ENCODE results near the gene PRUNE2.
A peak's percentile ranks its signal among the peaks of the same experiment; 100 is the strongest.
"Not testable (repeated sequence)": the region's sequence is repeated elsewhere in the genome, so short reads cannot be mapped to it uniquely, and the experiment has no call there.

Gene PRUNE2, protein sequence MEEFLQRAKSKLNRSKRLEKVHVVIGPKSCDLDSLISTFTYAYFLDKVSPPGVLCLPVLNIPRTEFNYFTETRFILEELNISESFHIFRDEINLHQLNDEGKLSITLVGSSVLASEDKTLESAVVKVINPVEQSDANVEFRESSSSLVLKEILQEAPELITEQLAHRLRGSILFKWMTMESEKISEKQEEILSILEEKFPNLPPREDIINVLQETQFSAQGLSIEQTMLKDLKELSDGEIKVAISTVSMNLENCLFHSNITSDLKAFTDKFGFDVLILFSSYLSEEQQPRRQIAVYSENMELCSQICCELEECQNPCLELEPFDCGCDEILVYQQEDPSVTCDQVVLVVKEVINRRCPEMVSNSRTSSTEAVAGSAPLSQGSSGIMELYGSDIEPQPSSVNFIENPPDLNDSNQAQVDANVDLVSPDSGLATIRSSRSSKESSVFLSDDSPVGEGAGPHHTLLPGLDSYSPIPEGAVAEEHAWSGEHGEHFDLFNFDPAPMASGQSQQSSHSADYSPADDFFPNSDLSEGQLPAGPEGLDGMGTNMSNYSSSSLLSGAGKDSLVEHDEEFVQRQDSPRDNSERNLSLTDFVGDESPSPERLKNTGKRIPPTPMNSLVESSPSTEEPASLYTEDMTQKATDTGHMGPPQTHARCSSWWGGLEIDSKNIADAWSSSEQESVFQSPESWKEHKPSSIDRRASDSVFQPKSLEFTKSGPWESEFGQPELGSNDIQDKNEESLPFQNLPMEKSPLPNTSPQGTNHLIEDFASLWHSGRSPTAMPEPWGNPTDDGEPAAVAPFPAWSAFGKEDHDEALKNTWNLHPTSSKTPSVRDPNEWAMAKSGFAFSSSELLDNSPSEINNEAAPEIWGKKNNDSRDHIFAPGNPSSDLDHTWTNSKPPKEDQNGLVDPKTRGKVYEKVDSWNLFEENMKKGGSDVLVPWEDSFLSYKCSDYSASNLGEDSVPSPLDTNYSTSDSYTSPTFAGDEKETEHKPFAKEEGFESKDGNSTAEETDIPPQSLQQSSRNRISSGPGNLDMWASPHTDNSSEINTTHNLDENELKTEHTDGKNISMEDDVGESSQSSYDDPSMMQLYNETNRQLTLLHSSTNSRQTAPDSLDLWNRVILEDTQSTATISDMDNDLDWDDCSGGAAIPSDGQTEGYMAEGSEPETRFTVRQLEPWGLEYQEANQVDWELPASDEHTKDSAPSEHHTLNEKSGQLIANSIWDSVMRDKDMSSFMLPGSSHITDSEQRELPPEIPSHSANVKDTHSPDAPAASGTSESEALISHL (N-terminal part only)

DNA sequence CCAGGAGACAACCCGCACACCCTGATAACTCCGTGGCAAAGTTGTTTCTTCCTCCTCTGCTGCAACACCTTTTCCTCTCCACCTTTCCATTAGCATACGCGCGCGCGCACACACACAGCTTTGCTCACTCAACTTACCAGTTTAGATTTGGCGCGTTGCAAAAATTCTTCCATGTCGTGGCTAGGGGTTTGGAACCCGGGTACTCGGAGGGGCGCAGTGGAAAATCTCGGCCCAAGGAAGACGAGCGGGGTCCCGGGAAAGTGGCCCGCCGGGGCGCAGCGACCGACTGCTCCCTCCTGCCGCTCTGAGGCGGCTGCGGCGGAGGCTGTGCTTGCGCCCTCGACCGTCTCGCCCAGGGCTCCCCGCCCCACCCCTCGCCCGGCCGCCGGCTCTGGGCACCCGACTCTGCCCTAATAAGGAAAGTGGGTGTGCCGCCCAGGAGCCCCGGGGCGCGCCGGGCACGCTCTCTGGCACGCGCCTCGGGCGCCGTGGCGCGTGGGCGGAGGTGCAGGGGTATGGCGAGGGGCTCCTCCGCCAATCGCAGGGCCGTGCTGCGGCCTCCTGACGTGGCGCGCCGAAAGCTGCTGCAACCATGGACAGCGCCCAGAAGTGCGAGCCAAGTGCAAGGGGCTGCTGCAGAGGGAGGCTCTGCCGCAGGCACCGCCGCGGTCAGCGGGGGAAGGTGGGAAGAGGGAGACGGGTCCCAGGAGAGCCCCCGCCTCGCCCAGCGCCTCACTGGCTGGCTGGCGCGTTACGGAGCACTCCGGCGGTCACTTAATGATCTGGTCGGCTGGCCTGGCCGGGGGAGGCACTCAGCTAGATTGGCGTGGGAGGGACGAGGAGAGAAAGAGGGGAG lies at the start of gene PRUNE2:
TSS of gene PRUNE2 (minus strand) at position 324 of the 856 bp plus-strand sequence. CDS start at position 173, 151 bp downstream.
- peak; percentile 27 for DNase-seq

DNA sequence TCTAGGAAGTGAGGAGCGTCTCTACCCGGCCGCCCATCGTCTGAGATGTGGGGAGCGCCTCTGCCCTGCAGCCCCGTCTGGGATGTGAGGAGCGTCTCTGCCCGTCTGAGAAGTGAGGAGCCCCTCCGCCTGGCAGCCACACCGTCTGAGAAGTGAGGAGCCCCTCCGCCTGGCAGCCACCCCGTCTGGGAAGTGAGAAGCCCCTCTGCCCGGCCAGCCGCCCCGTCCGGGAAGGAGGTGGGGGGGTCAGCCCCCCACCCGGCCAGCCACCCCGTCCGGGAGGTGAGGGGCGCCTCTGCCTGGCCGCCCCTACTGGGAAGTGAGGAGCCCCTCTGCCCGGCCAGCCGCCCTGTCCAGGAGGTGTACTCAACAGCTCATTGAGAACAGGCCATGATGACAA lies 49.5 kb upstream of the PRUNE2 start:
- not testable (repeated sequence) for DNase-seq

DNA sequence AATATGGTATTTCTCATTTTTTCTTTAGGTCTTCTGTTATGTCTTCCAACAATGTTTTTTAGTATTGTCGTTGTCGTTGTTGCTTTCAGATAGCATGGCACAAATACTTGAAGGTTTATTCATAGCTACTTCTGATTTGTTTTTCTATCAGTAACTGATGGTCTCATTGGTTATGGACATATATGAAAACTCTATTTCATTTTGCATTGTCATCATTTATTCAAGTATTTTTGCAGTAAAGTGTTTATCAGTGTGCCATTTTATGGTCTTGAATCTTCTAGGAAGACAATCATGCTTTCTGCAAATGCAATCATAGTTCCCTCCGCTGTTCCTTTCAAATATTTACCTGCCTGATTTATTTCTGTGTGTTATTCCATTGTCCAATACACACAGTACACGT lies 44.0 kb upstream of the PRUNE2 start:
- no peak for DNase-seq

DNA sequence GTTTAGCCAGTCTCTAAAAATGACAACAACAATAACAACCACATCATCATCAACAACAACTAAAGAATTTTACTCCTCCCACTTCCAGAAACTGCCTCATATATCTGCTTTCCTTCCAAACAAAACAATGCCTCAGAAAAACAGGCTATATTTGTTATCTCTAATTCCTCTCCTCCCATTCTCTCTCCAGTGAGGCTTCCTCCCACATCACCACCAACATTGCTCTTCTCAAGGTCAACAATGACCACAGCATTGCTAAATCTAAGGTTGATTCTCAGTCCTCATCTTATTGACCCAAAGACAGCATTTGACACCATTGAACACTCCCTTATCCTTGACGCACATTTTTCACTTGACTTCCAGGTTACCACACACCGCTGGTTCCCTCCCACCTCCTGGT lies 38.1 kb upstream of the PRUNE2 start:
- no peak for DNase-seq

DNA sequence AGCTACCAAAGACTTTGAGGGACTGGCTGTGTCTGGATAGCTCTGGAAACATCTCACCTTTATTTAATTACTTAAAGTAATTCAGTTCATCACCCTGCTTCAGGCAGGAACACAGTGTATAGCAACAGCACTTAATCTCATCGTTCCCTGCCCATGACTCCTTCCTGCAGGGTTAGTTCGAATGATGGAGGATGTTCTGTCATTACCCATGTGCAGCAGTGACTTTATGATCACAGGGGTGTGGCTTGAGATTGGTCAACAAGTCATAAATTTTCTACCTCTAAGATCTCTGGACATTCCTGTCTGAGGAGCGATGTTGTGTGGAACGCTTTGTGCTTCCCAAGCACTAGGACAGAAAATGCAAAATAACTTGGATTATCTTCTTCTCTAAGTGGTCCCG lies 37.1 kb upstream of the PRUNE2 start:
- no peak for DNase-seq

DNA sequence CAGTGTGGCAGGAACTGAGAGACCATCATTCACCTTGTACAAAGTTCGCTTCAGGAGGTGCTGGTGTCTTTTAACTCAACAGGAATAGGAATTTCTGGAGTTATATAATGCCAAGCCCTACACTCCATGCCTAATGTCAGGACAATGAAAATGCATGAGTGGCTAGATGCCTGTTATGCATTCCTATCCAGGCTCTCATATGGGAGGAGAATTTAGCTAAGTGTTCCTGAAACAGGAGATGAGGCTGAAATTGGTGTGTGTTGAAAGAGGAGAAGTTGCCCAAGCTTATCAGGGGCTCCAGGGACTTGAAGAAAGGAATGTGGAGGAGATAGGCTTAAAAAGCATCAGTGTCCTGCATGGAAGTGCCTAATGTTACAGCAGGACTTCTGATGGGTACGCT lies 26.8 kb upstream of the PRUNE2 start:
- DNase-seq: no peak

DNA sequence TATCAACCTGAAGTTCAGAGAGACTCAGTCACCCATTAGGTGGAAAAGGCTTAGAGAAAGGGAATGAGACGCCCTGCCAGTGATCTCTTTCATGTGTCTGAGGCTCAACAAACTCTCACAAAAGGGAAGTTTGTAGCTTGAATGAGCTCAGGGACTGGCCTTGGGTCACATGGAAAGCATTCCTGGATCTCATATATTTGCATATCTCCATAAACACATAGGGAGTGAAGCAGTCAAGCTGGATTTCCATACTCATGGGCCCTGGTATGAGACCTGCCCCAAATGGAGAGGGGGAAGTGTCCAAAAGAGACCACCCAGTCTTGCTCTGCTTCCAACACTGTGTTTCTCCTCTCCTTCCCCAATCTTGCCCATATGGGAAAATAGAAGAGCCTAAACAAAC lies 26.4 kb upstream of the PRUNE2 start:
- no peak for DNase-seq

DNA sequence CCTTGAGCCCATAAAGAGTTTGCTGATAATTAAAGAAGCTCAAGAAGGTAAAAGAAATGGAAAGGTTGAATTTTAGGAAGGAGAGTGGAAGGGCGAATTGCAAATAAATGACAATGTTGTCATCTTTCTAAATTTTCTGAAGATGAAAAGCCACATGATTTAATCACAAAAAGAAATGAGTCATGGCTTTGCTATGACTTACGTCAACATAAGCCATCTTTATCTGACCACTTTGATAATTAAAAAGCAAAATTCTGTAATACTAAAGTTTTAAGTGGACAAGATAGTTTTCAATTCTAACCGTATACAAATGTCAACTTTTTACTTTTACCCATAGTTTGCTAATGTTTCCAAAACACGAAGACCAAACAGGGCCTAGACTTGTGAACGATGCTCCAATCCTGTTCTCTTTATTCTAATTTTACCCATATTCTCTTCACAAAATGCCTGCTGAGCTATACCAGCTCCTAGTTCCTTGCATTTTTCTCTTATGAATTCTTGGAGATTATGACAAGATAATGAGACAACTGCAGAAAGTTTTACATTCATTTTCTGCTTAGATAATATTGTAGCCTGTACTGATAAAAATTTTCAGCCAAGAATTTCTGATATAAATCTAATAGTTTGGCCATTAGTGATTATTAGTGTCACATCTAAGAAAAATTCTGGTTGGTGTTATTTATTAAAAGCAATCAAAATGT lies 21.8 kb upstream of the PRUNE2 start:
- no peak for DNase-seq

DNA sequence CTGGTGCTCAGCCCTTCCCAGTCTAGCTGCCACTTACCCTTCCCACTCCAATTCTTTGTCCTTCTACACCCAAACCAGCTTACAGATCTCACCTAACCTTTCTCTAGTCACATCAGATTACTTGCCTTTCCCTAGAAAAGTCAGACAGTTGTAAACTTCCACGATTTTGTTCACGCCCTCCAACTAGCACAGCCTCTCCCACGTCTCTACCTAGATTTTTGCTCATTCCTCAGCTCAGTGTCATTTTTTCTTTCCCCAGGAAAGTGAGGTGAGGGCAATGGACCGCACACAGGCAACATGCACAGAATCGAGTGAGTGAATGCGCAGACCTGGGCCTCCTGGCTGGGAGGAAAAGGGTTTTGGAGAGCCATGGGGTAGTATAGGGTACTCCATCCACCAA lies 20.9 kb upstream of the PRUNE2 start:
- no peak for DNase-seq

DNA sequence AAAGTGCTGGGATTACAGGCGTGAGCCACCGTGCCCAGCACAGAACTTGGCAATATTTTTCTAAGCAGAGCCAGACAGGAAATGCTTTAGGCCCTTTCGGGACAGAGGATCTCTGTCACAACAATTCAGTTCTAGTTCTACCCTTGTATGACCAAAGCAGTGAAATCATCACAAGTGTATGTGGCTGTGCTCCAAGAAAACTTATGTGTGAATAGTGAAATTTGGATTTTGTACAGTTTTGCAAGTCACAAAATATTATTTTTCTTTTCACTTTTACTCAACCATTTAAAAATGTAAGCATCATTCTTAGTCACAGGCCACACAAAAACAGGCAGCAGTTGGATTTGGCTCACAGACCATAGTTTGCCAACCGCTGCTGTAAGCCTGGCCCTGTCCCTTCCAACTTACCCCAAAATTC lies 20.4 kb upstream of the PRUNE2 start:
- DNase-seq: no peak

DNA sequence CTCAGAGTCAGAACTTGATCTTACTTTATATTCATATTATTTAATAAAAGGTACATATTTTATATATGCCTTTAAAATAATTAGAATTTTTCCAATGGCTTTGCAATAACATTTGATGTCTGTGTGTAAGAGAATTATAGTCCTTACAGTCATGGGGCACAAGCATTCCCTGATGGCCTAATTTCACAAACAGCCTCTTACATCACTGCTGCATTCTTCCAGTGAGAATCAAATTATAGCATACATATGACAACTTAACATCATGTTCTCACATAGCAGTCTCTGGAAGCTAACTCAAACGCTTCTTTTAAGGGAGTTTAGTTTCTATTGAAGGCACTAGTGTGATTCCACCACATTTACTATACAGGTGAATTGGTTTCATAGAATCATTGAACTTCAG lies 15.3 kb upstream of the PRUNE2 start:
- DNase-seq: no peak

DNA sequence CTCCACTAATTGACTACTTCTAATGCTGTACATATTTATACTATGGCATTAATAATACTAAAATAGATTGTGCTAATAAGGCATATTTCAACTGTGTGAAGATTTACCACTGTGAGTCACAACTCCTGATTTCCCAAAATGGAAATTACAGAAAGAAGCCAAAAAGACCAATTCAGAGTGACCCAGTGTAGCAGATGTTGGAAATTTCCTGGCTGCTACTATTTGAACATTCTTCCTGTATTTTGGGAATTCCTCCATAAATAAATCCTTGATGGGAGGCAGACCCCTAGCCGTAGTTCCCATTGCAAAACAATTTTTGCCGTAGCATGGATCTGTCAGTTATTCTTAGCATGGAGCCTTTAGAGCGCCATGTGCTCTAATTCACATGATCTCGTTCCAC lies 11.4 kb upstream of the PRUNE2 start:
- no peak for DNase-seq

DNA sequence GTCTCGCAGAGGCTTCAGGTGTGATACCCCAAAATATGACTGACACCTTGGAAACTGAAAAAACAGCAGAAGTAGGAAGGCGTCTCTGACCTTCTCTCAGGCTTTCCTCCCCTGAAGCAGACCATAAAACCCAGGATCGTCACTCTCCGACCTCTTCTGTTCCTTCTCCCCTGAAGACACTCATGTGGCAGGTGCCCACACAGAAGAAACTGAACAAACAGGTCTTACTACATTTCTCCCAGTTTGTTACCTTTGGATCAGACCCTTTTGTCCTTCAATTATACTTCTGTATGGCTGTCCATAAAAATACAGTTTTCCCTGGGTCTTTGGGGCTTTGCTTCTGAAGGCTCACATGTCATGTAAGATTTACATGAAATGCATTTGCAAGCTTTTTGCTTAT lies 10.3 kb upstream of the PRUNE2 start:
- no peak for DNase-seq

DNA sequence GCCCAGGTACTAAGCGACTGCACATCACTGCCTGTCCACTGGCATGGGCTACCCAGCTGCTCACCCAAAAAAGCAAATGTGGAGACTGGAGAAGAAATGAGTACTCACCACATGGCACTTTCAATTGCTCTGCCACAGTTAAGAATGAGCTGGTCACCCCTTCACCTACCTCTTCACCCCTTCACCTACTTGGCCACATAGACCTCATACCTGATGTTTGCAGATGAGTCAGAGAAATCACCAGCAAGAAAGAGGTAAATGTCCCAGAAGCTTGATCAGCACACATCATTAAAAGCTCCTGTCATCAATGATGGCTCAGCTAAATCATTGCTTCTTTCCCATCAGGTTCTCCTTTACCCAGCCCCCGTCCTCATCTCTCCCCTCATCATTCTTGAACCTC lies 7.6 kb upstream of the PRUNE2 start:
- no peak for DNase-seq

DNA sequence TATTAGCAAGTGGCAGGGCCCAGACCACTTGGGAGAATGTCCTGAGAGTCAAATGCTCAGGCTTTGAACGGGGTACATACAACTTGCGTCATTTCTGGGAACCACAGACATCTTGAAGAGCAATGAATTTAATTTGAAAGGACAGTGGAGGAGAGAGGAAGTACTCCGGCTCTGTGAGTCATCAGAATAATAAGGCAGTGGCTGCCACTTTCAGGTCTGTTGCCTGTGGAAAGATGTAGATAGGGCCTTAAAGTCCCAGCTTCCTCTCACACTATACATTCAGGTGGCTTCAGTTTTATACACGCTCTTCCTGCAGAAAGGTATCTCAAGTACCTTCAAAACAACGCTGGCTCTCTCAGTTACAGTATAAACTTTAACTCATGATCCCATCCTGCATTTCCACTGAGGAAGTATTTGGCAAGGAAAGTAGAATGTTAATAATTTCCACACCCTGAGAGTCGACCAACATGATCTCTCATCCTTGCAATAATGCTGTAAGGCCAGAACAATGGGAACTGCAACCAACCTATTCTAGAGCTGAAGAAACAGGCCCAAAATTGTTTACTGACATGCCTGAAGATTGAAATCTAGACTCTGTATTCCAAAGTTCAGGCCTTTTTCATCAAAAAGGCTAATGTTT lies 6.8 kb upstream of the PRUNE2 start:
- DNase-seq: no peak

DNA sequence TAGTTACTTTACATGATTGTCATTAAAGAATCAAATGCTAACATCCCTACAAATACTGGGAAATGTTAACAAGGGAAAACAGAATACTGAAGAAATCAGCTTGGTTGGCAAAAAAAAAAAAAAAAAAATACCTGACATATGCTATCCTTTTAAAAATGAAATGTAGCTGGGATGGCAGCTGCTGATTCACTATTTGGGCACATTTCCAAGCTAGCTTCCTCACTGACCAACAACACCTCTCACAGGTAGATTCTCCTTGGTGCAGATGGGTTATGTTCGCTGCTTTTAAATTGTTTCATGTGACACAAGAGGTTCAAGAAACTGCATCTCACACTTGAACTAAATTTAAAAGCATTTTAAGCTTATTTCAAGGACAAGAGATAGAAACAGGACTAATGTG lies 6.1 kb upstream of the PRUNE2 start:
- no peak for DNase-seq

DNA sequence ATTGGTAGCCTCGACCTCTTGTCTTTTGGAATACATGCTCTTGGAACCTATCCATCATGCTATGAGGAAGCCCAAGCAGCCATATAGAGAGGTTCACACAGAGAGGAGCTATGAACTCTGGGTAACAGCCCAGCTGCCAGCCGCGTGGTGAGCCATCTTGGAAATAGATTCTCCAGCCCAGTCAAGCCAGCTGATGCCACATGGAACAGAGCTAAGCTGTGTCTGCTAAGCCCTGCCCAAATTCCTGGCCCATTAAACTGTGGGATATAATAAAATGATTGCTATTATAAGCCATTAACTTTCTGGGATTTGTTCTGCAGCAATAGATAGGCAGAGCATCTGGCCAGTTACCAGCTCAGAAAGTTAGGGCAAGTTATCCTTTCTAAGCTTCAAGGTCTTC lies 4.9 kb upstream of the PRUNE2 start:
- DNase-seq: no peak

DNA sequence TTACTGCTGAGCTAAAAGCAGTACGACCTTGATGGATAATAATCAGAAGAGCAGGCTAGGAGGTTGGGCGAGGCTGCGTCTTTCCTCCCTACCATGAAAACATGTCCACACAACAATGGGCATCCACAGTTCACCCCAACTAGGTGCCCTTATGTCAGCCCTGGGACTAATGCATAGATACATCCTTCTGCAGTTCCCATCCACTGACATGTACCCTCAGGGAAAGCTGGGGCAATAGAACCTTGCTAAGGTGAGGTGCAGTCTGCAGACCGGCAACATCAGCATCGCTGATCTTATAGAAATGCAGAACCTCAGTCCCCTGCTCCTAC lies 697 bp upstream of the PRUNE2 start:
- DNase-seq: no peak

DNA sequence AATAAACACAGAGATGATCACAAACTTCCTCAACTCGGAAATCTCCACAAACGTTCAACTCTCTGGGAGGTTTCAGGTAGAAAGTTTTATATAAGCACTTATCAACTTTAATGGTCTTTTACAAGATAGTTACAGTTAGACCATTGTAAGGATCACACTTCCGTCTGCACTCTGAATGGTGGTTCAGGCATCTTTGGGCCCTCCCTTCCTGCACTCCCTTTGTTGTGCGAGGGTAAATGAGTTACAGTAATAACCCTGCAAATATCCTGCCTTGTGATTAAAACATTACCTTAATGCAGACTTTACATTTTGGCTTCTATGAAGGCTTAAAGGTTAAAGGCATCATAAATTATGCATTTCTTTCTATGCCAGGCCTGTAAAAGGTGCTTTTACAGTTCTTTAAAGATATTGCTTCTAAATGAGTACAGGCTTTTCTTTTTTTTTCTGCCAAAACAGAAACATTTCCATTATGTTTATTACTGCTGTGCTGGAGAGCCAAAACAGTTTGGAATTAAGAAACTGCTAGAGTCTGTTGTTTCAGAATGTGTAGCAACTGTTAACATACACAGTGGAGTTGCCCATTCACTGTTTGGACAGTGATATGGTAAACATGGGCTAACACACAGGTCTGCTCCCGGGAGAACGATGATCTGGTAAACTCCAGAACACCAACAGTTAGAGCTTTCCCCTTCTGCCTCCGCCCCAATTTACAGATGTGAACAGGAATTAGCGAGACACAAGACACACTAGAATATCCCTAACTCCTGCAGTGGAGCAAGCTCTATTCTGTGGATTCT lies 1.1 kb downstream of the PRUNE2 start:
- no peak for DNase-seq

DNA sequence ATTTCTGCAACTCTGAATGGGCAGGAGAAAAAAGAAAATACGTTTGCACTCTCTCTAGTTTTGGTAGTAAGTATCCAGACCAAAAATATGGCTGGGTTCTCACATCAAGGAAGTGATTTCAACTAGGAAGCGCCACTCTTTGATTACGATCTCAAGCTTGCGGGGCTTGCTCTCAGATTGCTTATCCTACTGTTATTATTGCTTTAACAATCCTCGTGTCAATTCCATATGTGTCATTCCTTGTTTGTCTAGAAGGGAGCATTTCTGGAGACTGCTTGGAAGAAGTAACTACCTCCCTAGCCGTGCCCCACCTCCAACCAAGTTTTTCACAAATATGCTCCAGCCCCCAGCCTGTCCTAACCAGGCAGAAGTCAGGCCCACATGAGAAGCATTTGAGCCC lies 3.5 kb downstream of the PRUNE2 start:
- DNase-seq: no peak

Measured in NCI-H1436 treated with DMSO at 0.1 percent for 48 hours (cell line).